ENCODE measurements around the gene DOCK1.

DNA sequence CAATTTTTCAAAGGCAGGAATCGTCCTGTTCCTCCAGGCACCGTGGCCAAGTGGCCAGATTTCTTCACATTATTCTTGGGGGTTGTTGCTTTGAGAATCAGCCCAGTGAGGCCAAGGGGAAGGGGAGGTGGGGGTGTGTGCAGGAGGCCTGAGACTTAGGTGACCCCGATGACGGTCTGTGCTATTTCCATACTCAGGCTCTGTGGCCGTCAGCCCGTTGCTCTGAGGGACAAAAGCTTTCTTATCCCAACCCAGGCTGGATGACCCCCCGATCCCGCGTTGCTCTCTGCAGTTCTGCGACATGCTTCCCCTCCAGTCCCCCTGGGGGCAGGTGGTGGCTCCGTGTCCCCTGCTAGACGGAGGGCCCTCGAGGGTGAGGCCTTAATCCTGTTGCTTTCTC, 14.2 kb downstream of the DOCK1 start:
- TF ChIP-seq, protein P1, sequence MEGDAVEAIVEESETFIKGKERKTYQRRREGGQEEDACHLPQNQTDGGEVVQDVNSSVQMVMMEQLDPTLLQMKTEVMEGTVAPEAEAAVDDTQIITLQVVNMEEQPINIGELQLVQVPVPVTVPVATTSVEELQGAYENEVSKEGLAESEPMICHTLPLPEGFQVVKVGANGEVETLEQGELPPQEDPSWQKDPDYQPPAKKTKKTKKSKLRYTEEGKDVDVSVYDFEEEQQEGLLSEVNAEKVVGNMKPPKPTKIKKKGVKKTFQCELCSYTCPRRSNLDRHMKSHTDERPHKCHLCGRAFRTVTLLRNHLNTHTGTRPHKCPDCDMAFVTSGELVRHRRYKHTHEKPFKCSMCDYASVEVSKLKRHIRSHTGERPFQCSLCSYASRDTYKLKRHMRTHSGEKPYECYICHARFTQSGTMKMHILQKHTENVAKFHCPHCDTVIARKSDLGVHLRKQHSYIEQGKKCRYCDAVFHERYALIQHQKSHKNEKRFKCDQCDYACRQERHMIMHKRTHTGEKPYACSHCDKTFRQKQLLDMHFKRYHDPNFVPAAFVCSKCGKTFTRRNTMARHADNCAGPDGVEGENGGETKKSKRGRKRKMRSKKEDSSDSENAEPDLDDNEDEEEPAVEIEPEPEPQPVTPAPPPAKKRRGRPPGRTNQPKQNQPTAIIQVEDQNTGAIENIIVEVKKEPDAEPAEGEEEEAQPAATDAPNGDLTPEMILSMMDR (IDR thresholded peaks at IDR 0.05): no peak
- TF ChIP-seq POLR2A (IDR thresholded peaks at IDR 0.05) (no peak), POLR2AphosphoS5 (IDR thresholded peaks at IDR 0.05) (no peak), EP300 (IDR thresholded peaks at IDR 0.05) (no peak)
